SK-N-SH (cell line): ENCODE data around the gene AUP1. TPM values are rescaled to one million over a fixed set of nuclear protein-coding genes. Genes with fewer than 3 reads are reported as not detected.

Experiments
- CTCF ChIA-PET: fragments of 300-600, 350-600 bp; formaldehyde crosslinking; extraction: SDS; loops from one replicate; lab custom pipeline; 2021; lab: Yijun Ruan, JAX
- POLR2A ChIA-PET: fragments of 350-600 bp; sonication (Branson Sonifier 250); formaldehyde crosslinking; extraction: SDS; loops from one replicate; lab custom pipeline; 2020; ENCODE audit warnings: antibody characterized with exemption, inconsistent platforms; lab: Yijun Ruan, JAX
- DNase-seq: peaks from one replicate; pipeline ENCODE4 v3.0.0; 2012
- H2AFZ ChIP-seq: fragments of 200-600 bp; sonication (generic); 2 replicates; pipeline ENCODE4 v1.8.1; 2016; ENCODE audit warnings: antibody characterized with exemption, mild to moderate bottlenecking, low read depth
- H3F3A ChIP-seq: fragments of 200-600 bp; sonication (generic); replicated peaks from 2 replicates; pipeline ENCODE3; 2016; ENCODE audit warnings: antibody characterized with exemption, mild to moderate bottlenecking; ENCODE audit not compliant: insufficient read depth
- H3K27ac ChIP-seq, 2 experiments: fragments of 200-500 bp in 1 of 2; fragments of 200-600 bp in 1 of 2; sonication (Bioruptor generic) in 1 of 2; sonication (generic), shearing (Covaris generic) in 1 of 2; 2 replicates each; pipeline versions ENCODE4 v1.5.1 to v1.6.1; 2014 to 2016; ENCODE audit warnings: low read depth in 2 of 2, inconsistent platforms in 1 of 2, low read length in 1 of 2, mild to moderate bottlenecking in 1 of 2, mixed read lengths in 1 of 2
- H3K27me3 ChIP-seq: fragments of 200-600 bp; sonication (generic), shearing (Covaris generic); 2 replicates; pipeline ENCODE4 v1.6.1; 2016; ENCODE audit warnings: mixed run types; ENCODE audit not compliant: insufficient read depth
- H3K36me3 ChIP-seq, 2 experiments: fragments of 200-500 bp in 1 of 2; fragments of 200-600 bp in 1 of 2; sonication (Bioruptor generic) in 1 of 2; sonication (generic) in 1 of 2; replicated peaks in 1 of 2; 2 replicates each; pipeline versions ENCODE3 to v1.5.1; 2014 to 2016; ENCODE audit warnings: low read length in 1 of 2, mild to moderate bottlenecking in 1 of 2; ENCODE audit not compliant: insufficient read depth in 2 of 2, control insufficient read depth in 1 of 2
- H3K4me1 ChIP-seq, 2 experiments: fragments of 200-500 bp in 1 of 2; fragments of 200-600 bp in 1 of 2; sonication (Bioruptor generic) in 1 of 2; sonication (generic), shearing (Covaris generic) in 1 of 2; 2 replicates each; pipeline versions ENCODE4 v1.5.1 to v1.6.1; 2014 to 2016; ENCODE audit warnings: low read depth in 1 of 2, low read length in 1 of 2, mixed run types in 1 of 2; ENCODE audit not compliant: insufficient read depth in 2 of 2, control insufficient read depth in 1 of 2
- H3K4me2 ChIP-seq: fragments of 200-600 bp; sonication (generic), shearing (Covaris generic); 2 replicates; pipeline ENCODE4 v1.6.1; 2017; ENCODE audit warnings: mixed run types
- H3K4me3 ChIP-seq, 2 experiments: fragments of 200-500 bp in 1 of 2; fragments of 200-600 bp in 1 of 2; sonication (Bioruptor generic) in 1 of 2; sonication (generic), shearing (Covaris generic) in 1 of 2; 2 replicates each; pipeline versions ENCODE4 v1.5.1 to v1.8.1; 2014 to 2016; ENCODE audit warnings: low read depth in 2 of 2, inconsistent platforms in 1 of 2, low read length in 1 of 2, mild to moderate bottlenecking in 1 of 2, mixed read lengths in 1 of 2, moderate library complexity in 1 of 2
- H3K79me2 ChIP-seq: fragments of 200-600 bp; sonication (generic); 2 replicates; pipeline ENCODE4 v1.8.1; 2017; ENCODE audit warnings: mild to moderate bottlenecking; ENCODE audit not compliant: insufficient read depth
- H3K9ac ChIP-seq: fragments of 200-600 bp; sonication (generic); 2 replicates; pipeline ENCODE4 v1.6.1; 2017; ENCODE audit warnings: mixed run types
- H3K9me2 ChIP-seq: fragments of 200-600 bp; sonication (generic); 2 replicates; pipeline ENCODE4 v1.6.1; 2017; ENCODE audit warnings: mixed run types
- H3K9me3 ChIP-seq: fragments of 200-600 bp; sonication (generic); 2 replicates; pipeline ENCODE4 v1.6.1; 2017; ENCODE audit warnings: mixed run types, mild to moderate bottlenecking, moderate library complexity
- H4K20me1 ChIP-seq: fragments of 200-600 bp; sonication (generic); 2 replicates; pipeline ENCODE4 v1.6.1; 2017; ENCODE audit warnings: mild to moderate bottlenecking, mixed run types; ENCODE audit not compliant: insufficient read depth
- CHD2 ChIP-seq: fragments of 150-350 bp; IDR thresholded peaks from 2 replicates; pipeline ENCODE4 v1.6.1; 2018; ENCODE audit warnings: low read length; ENCODE audit not compliant: partially characterized antibody
- ELF1 ChIP-seq: IDR thresholded peaks from 2 replicates; pipeline ENCODE4 v1.4.0; 2012
- GABPA ChIP-seq: IDR thresholded peaks from 2 replicates; pipeline ENCODE4 v1.4.0; 2012; ENCODE audit warnings: low read depth, mild to moderate bottlenecking
- JUND ChIP-seq: IDR thresholded peaks from 2 replicates; pipeline ENCODE4 v1.4.0; 2012
- MAX ChIP-seq: IDR thresholded peaks from 2 replicates; pipeline ENCODE4 v1.4.0; 2012; ENCODE audit warnings: low read depth
- MEF2A ChIP-seq: IDR thresholded peaks from 2 replicates; pipeline ENCODE4 v1.4.0; 2012; ENCODE audit warnings: low read depth, borderline replicate concordance
- MXI1 ChIP-seq: IDR thresholded peaks from 2 replicates; pipeline ENCODE4 v1.6.1; 2012; ENCODE audit warnings: mild to moderate bottlenecking, low read depth, low read length, improper control_type of control experiment
- NRF1 ChIP-seq: IDR thresholded peaks from 2 replicates; pipeline ENCODE4 v1.6.1; 2012; ENCODE audit warnings: low read depth, mild to moderate bottlenecking, low read length
- POLR2AphosphoS5 ChIP-seq: IDR thresholded peaks from 2 replicates; pipeline ENCODE4 v1.6.1; 2012; ENCODE audit warnings: low read depth, low read length
- RAD21 ChIP-seq: IDR thresholded peaks from 2 replicates; pipeline ENCODE4 v1.6.1; 2012; ENCODE audit warnings: mild to moderate bottlenecking, low read length
- RCOR1 ChIP-seq: fragments of 150-350 bp; IDR thresholded peaks from 2 replicates; pipeline ENCODE4 v1.6.1; 2017; ENCODE audit warnings: antibody characterized with exemption, low read length
- REST ChIP-seq: IDR thresholded peaks from 2 replicates; pipeline ENCODE4 v1.6.1; 2012; ENCODE audit warnings: mild to moderate bottlenecking, low read depth, low read length, moderate library complexity
- SIN3A ChIP-seq: IDR thresholded peaks from 2 replicates; pipeline ENCODE4 v1.6.1; 2012; ENCODE audit warnings: low read depth, mild to moderate bottlenecking, low read length, moderate library complexity, borderline replicate concordance
- TAF1 ChIP-seq: IDR thresholded peaks from 2 replicates; pipeline ENCODE4 v1.6.1; 2012; ENCODE audit warnings: low read depth, mild to moderate bottlenecking, low read length, moderate library complexity, borderline replicate concordance
- TCF12 ChIP-seq: IDR thresholded peaks from 2 replicates; pipeline ENCODE4 v1.4.0; 2012
- TEAD4 ChIP-seq: IDR thresholded peaks from 2 replicates; pipeline ENCODE4 v1.4.0; 2012; ENCODE audit warnings: mild to moderate bottlenecking, borderline replicate concordance; ENCODE audit not compliant: insufficient read depth
- YY1 ChIP-seq: IDR thresholded peaks from 2 replicates; pipeline ENCODE4 v1.4.0; 2012; ENCODE audit warnings: low read depth, mild to moderate bottlenecking
- WGBS: methylation state at CpG from one replicate; pipeline ENCODE4 v1.1.6; 2017; ENCODE audit warnings: low lambda C conversion rate; 5-methylcytosine and 5-hydroxymethylcytosine counted together
- polyA plus RNA-seq, 3 experiments: library from polyadenylated mRNA; depleted of rRNA; stranded (reverse); fragments of >200 nt; gene quantifications; 2 replicates each; pipeline ENCODE4 v1.2.3, GENCODE V29; 2012
- TF ChIP-seq, protein P1 (sequence below): IDR thresholded peaks from 2 replicates; pipeline ENCODE4; 2012

Gene AUP1, protein sequence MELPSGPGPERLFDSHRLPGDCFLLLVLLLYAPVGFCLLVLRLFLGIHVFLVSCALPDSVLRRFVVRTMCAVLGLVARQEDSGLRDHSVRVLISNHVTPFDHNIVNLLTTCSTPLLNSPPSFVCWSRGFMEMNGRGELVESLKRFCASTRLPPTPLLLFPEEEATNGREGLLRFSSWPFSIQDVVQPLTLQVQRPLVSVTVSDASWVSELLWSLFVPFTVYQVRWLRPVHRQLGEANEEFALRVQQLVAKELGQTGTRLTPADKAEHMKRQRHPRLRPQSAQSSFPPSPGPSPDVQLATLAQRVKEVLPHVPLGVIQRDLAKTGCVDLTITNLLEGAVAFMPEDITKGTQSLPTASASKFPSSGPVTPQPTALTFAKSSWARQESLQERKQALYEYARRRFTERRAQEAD
- polyA plus RNA-seq (2012; rRNA removed) = 118 and 151 TPM in 2 replicates
- 54.6 and 78.6 TPM in 2 replicates for polyA plus RNA-seq (2012; cell fraction: cytosol; rRNA removed)
- 643 and 686 TPM in 2 replicates for polyA plus RNA-seq (2012; cell fraction: nucleus; rRNA removed)

DNA sequence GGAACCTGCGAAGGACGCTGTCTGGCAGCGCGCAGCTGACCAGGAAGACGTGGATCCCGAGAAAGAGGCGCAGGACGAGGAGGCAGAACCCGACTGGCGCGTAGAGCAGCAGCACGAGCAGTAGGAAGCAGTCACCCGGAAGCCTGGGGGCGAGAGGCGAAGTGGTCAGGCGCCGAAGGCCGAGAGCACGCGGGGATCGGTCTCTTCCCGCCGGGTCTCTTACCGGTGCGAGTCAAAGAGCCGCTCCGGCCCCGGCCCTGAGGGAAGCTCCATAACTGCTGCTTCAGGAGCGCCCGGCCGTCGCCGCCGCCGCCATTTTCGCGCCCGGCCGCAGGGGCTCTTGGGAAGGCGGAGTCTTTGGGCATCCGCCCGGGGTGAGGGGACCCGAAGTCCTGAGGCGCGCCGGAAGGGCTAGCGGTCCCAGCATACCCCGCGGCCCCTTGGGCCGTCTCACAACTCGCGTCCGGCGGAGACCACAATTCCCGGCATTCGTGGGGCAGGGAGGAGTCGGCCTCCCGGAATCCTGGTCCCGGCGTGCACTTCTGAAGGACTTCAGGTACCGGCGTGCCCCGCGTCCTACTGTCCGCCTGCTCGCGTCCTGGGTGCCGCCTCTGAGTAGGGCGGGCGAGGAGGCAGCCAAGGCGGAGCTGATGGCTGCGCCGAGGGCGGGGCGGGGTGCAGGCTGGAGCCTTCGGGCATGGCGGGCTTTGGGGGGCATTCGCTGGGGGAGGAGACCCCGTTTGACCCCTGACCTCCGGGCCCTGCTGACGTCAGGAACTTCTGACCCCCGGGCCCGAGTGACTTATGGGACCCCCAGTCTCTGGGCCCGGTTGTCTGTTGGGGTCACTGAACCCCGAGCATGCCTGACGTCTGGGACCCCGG is at the start of gene AUP1, which contains the start of gene HTRA2:
AUP1 (minus strand) TSS at position 350 of the 882 bp plus-strand sequence; CDS start at position 273, 77 bp downstream.
HTRA2 (plus strand) TSS at position 577 of the 882 bp plus-strand sequence; CDS start at position 651, 74 bp downstream.
- DNase-seq = peak; percentile 98
- Histone ChIP-seq H3K9me3 (no peaks in the 10 kb centered on the region), H3F3A (peaks cover 18% of the 10 kb centered on the region), H3K4me1 (peaks cover 13 to 24% of the 10 kb centered on the region in 2 experiments), H4K20me1 (no peaks in the 10 kb centered on the region), H3K27ac (peak within 1 kb of the TSS; percentile 68 to 92), H3K9me2 (no peaks in the 10 kb centered on the region), H3K36me3 (peaks cover 27 to 51% of the 10 kb centered on the region in 2 experiments), H3K4me3 (peak within 1 kb of the TSS; percentile 83 to 99), H3K27me3 (no peaks in the 10 kb centered on the region), H2AFZ (peak within 1 kb of the TSS; percentile 83), H3K9ac (peak within 1 kb of the TSS; percentile 90), H3K79me2 (peaks cover 45% of the 10 kb centered on the region), H3K4me2 (peak within 1 kb of the TSS; percentile 90)
- WGBS = 1% methylated on average over 30 of the region's 87 CpGs
- ChIA-PET CTCF (interaction anchor here (0.9 to 7.8 kb wide), 8 partner anchors 15 to 65 kb away, joined by 3 to 102 read pairs (median 10); partner anchors contain the start of genes CCDC142, LBX2, PCGF1 and TLX2), POLR2A (interaction anchor here (0.7 to 2.5 kb wide), 10 partner anchors 9 to 75 kb away, joined by 4 to 13 read pairs (median 5); partner anchors contain the start of genes CCDC142, INO80B, MRPL53 and PCGF1)
- TF ChIP-seq CHD2 (peak; percentile 85), SIN3A (peak; percentile 59; the same call in 1 of the 2 replicates), JUND (0 out of 2 replicates have a peak, but pooled peaks have one; percentile 6), MEF2A (no peak), YY1 (peak; percentile 98), TAF1 (peak; percentile 95), MXI1 (peak; percentile 70), TEAD4 (no peak), TCF12 (0 out of 2 replicates have a peak, but pooled peaks have one; percentile 4), RAD21 (0 out of 2 replicates have a peak, but pooled peaks have one; percentile 4), GABPA (peak; percentile 86), NRF1 (peak; percentile 32; the same call in 1 of the 2 replicates), POLR2AphosphoS5 (peak; percentile 88), MAX (peak; percentile 72), RCOR1 (no peak), ELF1 (peak; percentile 91), REST (no peak)
- TF ChIP-seq, protein P1, sequence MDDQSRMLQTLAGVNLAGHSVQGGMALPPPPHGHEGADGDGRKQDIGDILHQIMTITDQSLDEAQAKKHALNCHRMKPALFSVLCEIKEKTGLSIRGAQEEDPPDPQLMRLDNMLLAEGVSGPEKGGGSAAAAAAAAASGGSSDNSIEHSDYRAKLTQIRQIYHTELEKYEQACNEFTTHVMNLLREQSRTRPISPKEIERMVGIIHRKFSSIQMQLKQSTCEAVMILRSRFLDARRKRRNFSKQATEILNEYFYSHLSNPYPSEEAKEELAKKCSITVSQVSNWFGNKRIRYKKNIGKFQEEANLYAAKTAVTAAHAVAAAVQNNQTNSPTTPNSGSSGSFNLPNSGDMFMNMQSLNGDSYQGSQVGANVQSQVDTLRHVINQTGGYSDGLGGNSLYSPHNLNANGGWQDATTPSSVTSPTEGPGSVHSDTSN = peak; percentile 25
